HUES6 (cell line): Measurements from ENCODE around the gene NSMCE3.

ENCODE experiments used
- H3K27ac ChIP-seq: 2 replicates; pipeline ENCODE4 v1.7.0; 2013; ENCODE audit warnings: low read depth, mild to moderate bottlenecking, low read length, inconsistent platforms
- H3K27me3 ChIP-seq: 2 replicates; pipeline ENCODE4 v1.6.1; 2013; ENCODE audit warnings: low read length; ENCODE audit not compliant: control insufficient read depth, insufficient read depth
- H3K36me3 ChIP-seq: 2 replicates; pipeline ENCODE4 v1.6.1; 2013; ENCODE audit warnings: low read length; ENCODE audit not compliant: control insufficient read depth, insufficient read depth
- H3K4me1 ChIP-seq: 2 replicates; pipeline ENCODE4 v1.6.1; 2013; ENCODE audit warnings: low read length; ENCODE audit not compliant: control insufficient read depth, insufficient read depth
- H3K4me3 ChIP-seq: 2 replicates; pipeline ENCODE4 v1.5.1; 2013; ENCODE audit warnings: low read depth, low read length
- H3K9ac ChIP-seq: one replicate; pipeline ENCODE4 v1.6.1; 2013; ENCODE audit warnings: mild to moderate bottlenecking, low read length
- H3K9me3 ChIP-seq: 2 replicates; pipeline ENCODE4 v1.6.1; 2013; ENCODE audit warnings: low read depth, low read length; ENCODE audit not compliant: control insufficient read depth, insufficient read depth

Gene NSMCE3

GRCh38 chr15:29269485-29270168, at the start of gene NSMCE3:
Gene NSMCE3, minus strand, starts transcription at chr15:29269822. Its CDS starts 117 bp downstream, at chr15:29269705.
- H3K27ac ChIP-seq = peak within 1 kb of the TSS; percentile 30; the same call in 1 of the 2 replicates
- peak within 1 kb of the TSS; percentile 78 for H3K4me3 ChIP-seq
- no peaks in the 10 kb centered on the region for H3K9me3 ChIP-seq
- H3K9ac ChIP-seq = peak within 1 kb of the TSS; percentile 79
- H3K36me3 ChIP-seq = no peaks in the 10 kb centered on the region
- no peaks in the 10 kb centered on the region for H3K4me1 ChIP-seq
- no peaks in the 10 kb centered on the region for H3K27me3 ChIP-seq

- H3K9ac ChIP-seq = no peak overlapping the region
- no peaks in the 10 kb centered on the region for H3K27me3 ChIP-seq
These were observed 46.8 kb upstream of the NSMCE3 start for GRCh38 chr15:29316422-29316821.

GRCh38 chr15:29312387-29312786, 42.8 kb upstream of the NSMCE3 start:
- H3K27ac ChIP-seq = no peak overlapping the region
- H3K27me3 ChIP-seq = no peaks in the 10 kb centered on the region
- H3K9ac ChIP-seq = no peak overlapping the region

More at GRCh38 chr15:29316422-29316821, 46.8 kb upstream of the NSMCE3 start:
- Histone ChIP-seq H3K4me1 (peaks cover 17% of the 10 kb centered on the region), H3K9me3 (no peaks in the 10 kb centered on the region), H3K27ac (no peak overlapping the region), H3K36me3 (no peaks in the 10 kb centered on the region), H3K4me3 (no peak overlapping the region)

GRCh38 chr15:29311696-29312095, 42.1 kb upstream of the NSMCE3 start:
- Histone ChIP-seq H3K4me3 (no peak overlapping the region), H3K4me1 (no peaks in the 10 kb centered on the region), H3K9ac (no peak overlapping the region), H3K27me3 (no peaks in the 10 kb centered on the region), H3K9me3 (no peaks in the 10 kb centered on the region), H3K36me3 (no peaks in the 10 kb centered on the region), H3K27ac (no peak overlapping the region)

More at GRCh38 chr15:29312387-29312786, 42.8 kb upstream of the NSMCE3 start:
- Histone ChIP-seq H3K4me3 (no peak overlapping the region), H3K4me1 (no peaks in the 10 kb centered on the region), H3K9me3 (no peaks in the 10 kb centered on the region), H3K36me3 (no peaks in the 10 kb centered on the region)

- Histone ChIP-seq H3K4me3 (no peak overlapping the region), H3K9ac (no peak overlapping the region), H3K9me3 (no peaks in the 10 kb centered on the region), H3K27ac (no peak overlapping the region), H3K36me3 (no peaks in the 10 kb centered on the region), H3K27me3 (no peaks in the 10 kb centered on the region), H3K4me1 (no peaks in the 10 kb centered on the region)
These were observed 39.5 kb upstream of the NSMCE3 start for GRCh38 chr15:29309139-29309538.

GRCh38 chr15:29308299-29308698, 38.7 kb upstream of the NSMCE3 start:
- Histone ChIP-seq H3K4me1 (no peaks in the 10 kb centered on the region), H3K9ac (no peak overlapping the region), H3K4me3 (no peak overlapping the region), H3K27ac (no peak overlapping the region), H3K27me3 (no peaks in the 10 kb centered on the region), H3K36me3 (no peaks in the 10 kb centered on the region), H3K9me3 (no peaks in the 10 kb centered on the region)

- Histone ChIP-seq H3K27me3 (no peaks in the 10 kb centered on the region), H3K27ac (no peak overlapping the region), H3K9ac (no peak overlapping the region), H3K9me3 (no peaks in the 10 kb centered on the region), H3K4me3 (no peak overlapping the region), H3K36me3 (no peaks in the 10 kb centered on the region), H3K4me1 (no peaks in the 10 kb centered on the region)
These were observed 35.9 kb upstream of the NSMCE3 start for GRCh38 chr15:29305556-29305955.

GRCh38 chr15:29302871-29303270, 33.2 kb upstream of the NSMCE3 start:
- no peaks in the 10 kb centered on the region for H3K27me3 ChIP-seq
- H3K4me3 ChIP-seq = no peak overlapping the region
- H3K27ac ChIP-seq = no peak overlapping the region
- H3K36me3 ChIP-seq = no peaks in the 10 kb centered on the region
- no peaks in the 10 kb centered on the region for H3K9me3 ChIP-seq
- no peak overlapping the region for H3K9ac ChIP-seq
- no peaks in the 10 kb centered on the region for H3K4me1 ChIP-seq

DNA sequence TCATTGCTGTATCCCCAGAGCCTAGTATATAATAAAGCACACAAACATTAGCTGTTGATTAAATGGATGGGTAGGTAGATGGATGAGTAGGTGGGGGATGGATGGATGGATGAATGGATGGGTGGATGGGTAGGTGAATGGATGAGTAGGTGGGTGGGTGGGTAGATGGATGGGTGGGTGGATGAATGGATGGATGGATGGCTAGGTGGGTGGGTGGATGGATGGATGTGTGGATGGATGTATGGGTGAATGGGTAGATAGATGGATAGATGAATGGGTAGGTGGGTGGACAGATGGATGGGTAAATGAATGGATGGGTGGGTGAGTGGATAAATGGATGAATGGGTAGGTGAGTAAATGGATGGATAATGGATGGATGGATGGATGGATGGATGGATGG, 30.2 kb upstream of the NSMCE3 start:
- Histone ChIP-seq H3K9ac (no peak overlapping the region), H3K4me1 (no peaks in the 10 kb centered on the region), H3K9me3 (no peaks in the 10 kb centered on the region), H3K36me3 (no peaks in the 10 kb centered on the region), H3K27ac (no peak overlapping the region), H3K27me3 (no peaks in the 10 kb centered on the region), H3K4me3 (no peak overlapping the region)

GRCh38 chr15:29299331-29299730, 29.7 kb upstream of the NSMCE3 start:
- no peaks in the 10 kb centered on the region for H3K27me3 ChIP-seq
- H3K4me1 ChIP-seq = no peaks in the 10 kb centered on the region
- H3K9me3 ChIP-seq = no peaks in the 10 kb centered on the region
- no peak overlapping the region for H3K9ac ChIP-seq
- no peak overlapping the region for H3K27ac ChIP-seq
- H3K36me3 ChIP-seq = no peaks in the 10 kb centered on the region
- H3K4me3 ChIP-seq = no peak overlapping the region

DNA sequence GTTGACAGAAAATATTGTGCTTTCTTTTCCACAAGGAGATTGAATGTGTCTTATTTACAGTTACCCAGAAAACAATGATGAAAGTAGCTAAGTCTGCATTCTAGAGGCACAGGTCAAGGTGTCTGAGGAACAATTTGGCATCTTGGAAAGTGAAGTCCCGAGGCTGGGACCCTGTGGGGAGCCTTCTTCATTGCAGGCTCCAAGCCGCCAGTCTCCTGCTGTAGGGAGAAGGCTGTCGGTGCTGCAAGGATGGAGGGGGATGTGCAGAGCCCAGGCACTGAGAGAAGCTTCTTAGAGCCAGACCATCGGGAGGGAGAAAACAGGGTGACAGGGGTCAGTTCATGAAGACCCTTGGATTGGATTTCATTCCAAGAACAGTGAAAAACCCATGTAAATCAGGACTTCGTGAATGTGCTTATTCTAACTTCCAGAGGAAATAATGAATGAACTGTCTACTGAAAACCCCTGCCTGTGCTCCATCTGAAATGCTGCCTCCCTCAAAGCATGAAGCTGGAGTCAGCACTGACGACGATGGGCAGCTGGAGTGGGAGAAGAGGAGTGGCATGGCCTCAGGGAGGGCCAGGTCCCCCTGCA, 25.2 kb upstream of the NSMCE3 start:
- H3K27me3 ChIP-seq = no peaks in the 10 kb centered on the region
- no peak overlapping the region for H3K27ac ChIP-seq
- H3K9me3 ChIP-seq = peaks cover 9% of the 10 kb centered on the region; the same call in 1 of the 2 replicates
- H3K4me1 ChIP-seq = no peaks in the 10 kb centered on the region
- H3K36me3 ChIP-seq = no peaks in the 10 kb centered on the region
- no peak overlapping the region for H3K9ac ChIP-seq
- no peak overlapping the region for H3K4me3 ChIP-seq
